Common myeloid progenitor, CD34-positive (primary cell): ENCODE measurements around the gene GNAI2.
A peak's percentile ranks its signal among the peaks of the same experiment; 100 is the strongest.

Experiments
- CTCF ChIA-PET: fragments of 350-600 bp; sonication (Branson Sonifier 250); formaldehyde crosslinking; loops from one replicate; lab custom pipeline; 2021; ENCODE audit warnings: antibody characterized with exemption; lab: Charles Lee
- POLR2A ChIA-PET: fragments of 350-600 bp; sonication (Branson Sonifier 250); formaldehyde crosslinking; loops from one replicate; lab custom pipeline; 2021; ENCODE audit warnings: antibody characterized with exemption; lab: Charles Lee
- DNase-seq, 3 donors: peaks; one replicate each; pipeline versions ENCODE4 v3.0.0 to v3.0.0-alpha.2; 2013
- H3K27ac ChIP-seq, 2 experiments: 1 replicate in 1 of 2; 2 replicates in 1 of 2; pipeline ENCODE4 v1.7.0; 2013; ENCODE audit warnings: inconsistent platforms in 2 of 2, low read length in 2 of 2, mild to moderate bottlenecking in 2 of 2, low read depth in 1 of 2, moderate library complexity in 1 of 2; ENCODE audit not compliant: severe bottlenecking in 2 of 2, insufficient read depth in 1 of 2, poor library complexity in 1 of 2
- H3K27me3 ChIP-seq, 5 experiments: replicated peaks in 2 of 5; 1 replicate in 3 of 5; 2 replicates in 2 of 5; pipeline versions ENCODE4 v1.6.1 to v1.7.0; 2013; ENCODE audit warnings: low read length in 4 of 5, mild to moderate bottlenecking in 2 of 5, moderate library complexity in 2 of 5, inconsistent platforms in 1 of 5; ENCODE audit not compliant: insufficient read depth in 5 of 5, control insufficient read depth in 4 of 5
- H3K36me3 ChIP-seq, 4 experiments: 1 replicate in 2 of 4; 2 replicates in 2 of 4; pipeline versions ENCODE4 v1.6.1 to v1.7.0; 2013; ENCODE audit warnings: low read length in 3 of 4, control low read depth in 1 of 4, mild to moderate bottlenecking in 1 of 4; ENCODE audit not compliant: control insufficient read depth in 4 of 4, insufficient read depth in 4 of 4
- H3K4me1 ChIP-seq, 4 experiments: 1 replicate in 3 of 4; 2 replicates in 1 of 4; pipeline versions ENCODE4 v1.6.1 to v1.7.1; 2013; ENCODE audit warnings: low read length in 3 of 4, mild to moderate bottlenecking in 3 of 4, control low read depth in 1 of 4, inconsistent platforms in 1 of 4, moderate library complexity in 1 of 4; ENCODE audit not compliant: control insufficient read depth in 4 of 4, insufficient read depth in 4 of 4; ENCODE audit errors: control extremely low read depth in 1 of 4
- H3K4me3 ChIP-seq, 7 experiments: 1 replicate in 4 of 7; 2 replicates in 3 of 7; pipeline versions ENCODE4 v1.5.1 to v1.7.0; 2013; ENCODE audit warnings: mild to moderate bottlenecking in 7 of 7, low read length in 6 of 7, moderate library complexity in 6 of 7, inconsistent platforms in 2 of 7, low read depth in 2 of 7, control low read depth in 1 of 7; ENCODE audit not compliant: insufficient read depth in 4 of 7, control insufficient read depth in 1 of 7; ENCODE audit errors: extremely low read depth in 1 of 7
- H3K9me3 ChIP-seq, 5 experiments: 1 replicate in 4 of 5; 2 replicates in 1 of 5; pipeline versions ENCODE4 v1.6.1 to v1.7.1; 2013; ENCODE audit warnings: low read length in 4 of 5, mild to moderate bottlenecking in 2 of 5, inconsistent platforms in 1 of 5, low read depth in 1 of 5, moderate library complexity in 1 of 5; ENCODE audit not compliant: control insufficient read depth in 4 of 5, insufficient read depth in 2 of 5; ENCODE audit errors: control extremely low read depth in 1 of 5
- WGBS: methylation state at CpG from one replicate; pipeline ENCODE4 v1.1.5; 2013; ENCODE audit not compliant: insufficient coverage; 5-methylcytosine and 5-hydroxymethylcytosine counted together

Gene GNAI2

GRCh38 chr3:50254577-50255250 is 18.7 kb downstream of the GNAI2 start:
- ChIA-PET POLR2A (no interaction called here), CTCF (interaction anchor here (1.2 to 72.5 kb wide), 4 partner anchors 5 to 70 kb away, joined by 3 to 1875 read pairs (median 986); partner anchors contain the start of genes GNAI2, GNAT1, LSMEM2 and SEMA3B)
- DNase-seq = peak in 1 of 3 donors; percentile 49
- Histone ChIP-seq H3K27me3 (no peaks in the 10 kb centered on the region), H3K27ac (peak overlapping the region in 1 of 2 experiments; percentile 52), H3K36me3 (peaks cover 24 to 93% (median 59%) of the 10 kb centered on the region in 4 experiments), H3K4me1 (peaks cover 0 to 12% (median 9%) of the 10 kb centered on the region in 4 experiments), H3K9me3 (no peaks in the 10 kb centered on the region), H3K4me3 (no peak overlapping the region)
- 88% methylated on average over 8 of the region's 8 CpGs for WGBS

- Histone ChIP-seq H3K4me1 (peaks cover 0 to 13% (median 9%) of the 10 kb centered on the region in 4 experiments), H3K36me3 (peaks cover 24 to 89% (median 58%) of the 10 kb centered on the region in 4 experiments), H3K9me3 (no peaks in the 10 kb centered on the region), H3K27me3 (no peaks in the 10 kb centered on the region), H3K4me3 (no peak overlapping the region), H3K27ac (peak overlapping the region in 1 of 2 experiments; percentile 52)
- 98% methylated on average over 8 of the region's 9 CpGs for WGBS
- DNase-seq = no peak
- ChIA-PET POLR2A (no interaction called here), CTCF (interaction anchor here (10.1 to 72.5 kb wide), 3 partner anchors 6 to 63 kb away, joined by 97 to 1875 read pairs (median 1875); partner anchors contain the start of genes GNAI2, GNAT1, LSMEM2 and SEMA3B)
Observed at GRCh38 chr3:50255251-50255615, 19.2 kb downstream of the GNAI2 start.

- H3K36me3 ChIP-seq = peaks cover 19 to 73% (median 47%) of the 10 kb centered on the region in 4 experiments
- no peak overlapping the region for H3K4me3 ChIP-seq
- peaks cover 0 to 22% (median 18%) of the 10 kb centered on the region in 4 experiments for H3K4me1 ChIP-seq
- CTCF ChIA-PET = interaction anchor here (10.1 to 72.5 kb wide), 3 partner anchors 8 to 65 kb away, joined by 97 to 1875 read pairs (median 1875); partner anchors contain the start of genes GNAI2, GNAT1, LSMEM2 and SEMA3B
- POLR2A ChIA-PET = interaction anchor here (0.5 to 1.6 kb wide), 3 partner anchors 11 to 49 kb away, joined by 3 to 5 read pairs (median 4); no protein-coding TSS in a partner anchor
- no peaks in the 10 kb centered on the region for H3K27me3 ChIP-seq
- WGBS = 92% methylated on average over 19 of the region's 20 CpGs
- no peak overlapping the region for H3K27ac ChIP-seq
- H3K9me3 ChIP-seq = no peaks in the 10 kb centered on the region
- DNase-seq = peak in 1 of 3 donors; percentile 52
Observed at GRCh38 chr3:50256978-50257890, 21.2 kb downstream of the GNAI2 start.

GRCh38 chr3:50258029-50258680 is 22.2 kb downstream of the GNAI2 start:
- WGBS = 90% methylated on average over 13 of the region's 17 CpGs
- H3K36me3 ChIP-seq = peaks cover 19 to 64% (median 42%) of the 10 kb centered on the region in 4 experiments
- no peak overlapping the region for H3K27ac ChIP-seq
- ChIA-PET CTCF (interaction anchor here (0.6 to 72.5 kb wide), 5 partner anchors 9 to 100 kb away, joined by 3 to 1875 read pairs (median 97); partner anchors contain the start of genes GNAI2, GNAT1, LSMEM2 and SEMA3B), POLR2A (no interaction called here)
- H3K4me1 ChIP-seq = peaks cover 0 to 20% (median 18%) of the 10 kb centered on the region in 4 experiments
- H3K4me3 ChIP-seq = no peak overlapping the region
- H3K27me3 ChIP-seq = no peaks in the 10 kb centered on the region
- H3K9me3 ChIP-seq = no peaks in the 10 kb centered on the region
- DNase-seq = no peak

GRCh38 chr3:50258979-50259378 is 23.0 kb downstream of the GNAI2 start:
- Histone ChIP-seq H3K4me3 (no peak overlapping the region), H3K27me3 (no peaks in the 10 kb centered on the region), H3K36me3 (peaks cover 19 to 57% (median 36%) of the 10 kb centered on the region in 4 experiments), H3K9me3 (no peaks in the 10 kb centered on the region), H3K27ac (no peak overlapping the region), H3K4me1 (peaks cover 0 to 20% (median 18%) of the 10 kb centered on the region in 4 experiments)
- ChIA-PET POLR2A (no interaction called here), CTCF (interaction anchor here (0.9 to 72.5 kb wide), 8 partner anchors 9 to 90 kb away, joined by 3 to 1875 read pairs (median 6); partner anchors contain the start of genes GNAI2, GNAT1, HYAL2 and LSMEM2)
- WGBS = 95% methylated on average over 16 of the region's 16 CpGs
- DNase-seq = peak in 1 of 3 donors; percentile 41

DNA sequence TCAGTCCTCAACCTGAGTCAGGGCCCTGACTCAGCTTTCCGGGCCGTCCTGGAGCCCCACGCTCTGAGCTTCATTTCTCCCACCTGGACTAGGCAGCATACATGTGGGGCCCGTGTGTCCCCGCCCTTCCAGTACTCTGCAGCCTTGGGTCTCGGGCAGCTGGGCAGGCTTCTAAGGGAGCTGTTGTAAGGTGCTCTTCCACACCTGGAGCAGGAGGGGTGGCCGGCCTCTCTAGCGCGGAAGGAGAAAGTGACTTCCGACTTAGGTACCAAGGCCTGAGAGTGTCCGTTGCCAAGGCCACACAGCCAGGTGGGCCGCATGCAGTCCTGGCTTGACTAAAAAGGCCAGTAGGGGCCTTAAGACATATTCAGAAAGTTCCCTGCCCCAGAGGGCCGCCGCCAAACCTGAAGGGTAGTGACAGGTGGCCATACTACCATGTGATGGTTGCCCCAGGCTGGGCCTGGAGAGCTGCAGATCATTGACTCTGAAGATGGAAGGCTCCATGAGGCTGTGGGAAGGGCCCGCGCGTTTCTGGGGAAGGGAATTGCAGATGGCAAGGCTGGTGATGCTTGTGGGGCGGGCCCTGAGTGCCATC is 23.5 kb downstream of the GNAI2 start:
- H3K4me1 ChIP-seq = peaks cover 0 to 20% (median 17%) of the 10 kb centered on the region in 4 experiments
- ChIA-PET POLR2A (interaction anchor here (0.7 to 1.7 kb wide), 3 partner anchors 13 to 446 kb away, joined by 3 to 6 read pairs (median 3); no protein-coding TSS in a partner anchor), CTCF (interaction anchor here (0.8 to 72.5 kb wide), 10 partner anchors 10 to 90 kb away, joined by 3 to 1875 read pairs (median 4); partner anchors contain the start of genes GNAI2, GNAT1, HYAL2 and LSMEM2)
- peak overlapping the region in 1 of 2 experiments; percentile 75 for H3K27ac ChIP-seq
- peaks cover 19 to 52% (median 32%) of the 10 kb centered on the region in 4 experiments for H3K36me3 ChIP-seq
- H3K27me3 ChIP-seq = no peaks in the 10 kb centered on the region
- peak overlapping the region in 3 of 7 experiments; percentile 63 to 76 (median 64) for H3K4me3 ChIP-seq
- DNase-seq = no peak
- no peaks in the 10 kb centered on the region for H3K9me3 ChIP-seq
- 69% methylated on average over 17 of the region's 18 CpGs for WGBS
